ENCODE data around the gene TYK2. TPM values are rescaled to one million over a fixed set of nuclear protein-coding genes. Genes with fewer than 3 reads are reported as not detected.

The TYK2 gene
- total and polyA plus RNA-seq, 4 donors = 47.9 to 63.1 (median 59.6) TPM

DNA sequence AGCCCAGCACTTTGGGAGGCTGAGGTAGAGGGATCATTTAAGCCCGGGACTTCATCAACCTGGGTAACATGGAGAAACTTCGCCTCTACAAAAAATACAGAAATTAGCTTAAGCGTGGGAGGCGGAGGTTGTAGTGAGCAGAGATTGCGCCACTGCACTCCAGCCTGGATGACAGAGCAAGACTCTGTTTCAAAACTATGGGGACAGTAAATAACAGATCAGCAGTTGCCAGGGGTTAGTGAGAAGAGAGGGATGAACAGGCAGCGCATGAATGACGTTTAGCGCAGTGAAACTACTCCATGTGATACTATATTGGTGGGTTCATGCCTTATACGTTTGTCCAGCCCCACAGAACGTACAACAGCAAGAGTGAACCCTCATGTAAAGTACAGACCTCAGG, 33.9 kb downstream of the TYK2 start:
- no peak for DNase-seq (ENCODE audit: low spot score)
- Histone ChIP-seq H3K27ac (ENCODE audit: low read depth in 1 of 2, low read length in 2 of 2) (peak overlapping the region; percentile 65 to 88), H3K9ac (ENCODE audit: low read depth in 1 of 2, low read length in 2 of 2) (peak overlapping the region in 1 of 2 donors; percentile 5), H3K4me1 (ENCODE audit: control insufficient read depth in 4 of 4, insufficient read depth in 4 of 4, low read length in 3 of 4) (peaks cover 0 to 6% (median 0%) of the 10 kb centered on the region in 4 donors), H3K27me3 (ENCODE audit: control insufficient read depth in 4 of 4, insufficient read depth in 4 of 4, low read length in 3 of 4) (no peaks in the 10 kb centered on the region), H3K9me3 (ENCODE audit: control insufficient read depth in 4 of 4, low read length in 3 of 4) (no peaks in the 10 kb centered on the region), H3K36me3 (ENCODE audit: control insufficient read depth in 4 of 4, insufficient read depth in 3 of 4, low read depth in 1 of 4, low read length in 3 of 4) (peaks cover 2 to 10% (median 6%) of the 10 kb centered on the region in 4 donors), H3K4me3 (ENCODE audit: low read depth in 1 of 3, low read length in 3 of 3) (no peak overlapping the region)
- 26% methylated on average over 10 of the region's 10 CpGs for WGBS
- peak; percentile 87 for TF ChIP-seq FOXA2 (IDR thresholded peaks at IDR 0.05)
- peak; percentile 89 for TF ChIP-seq YY1 (IDR thresholded peaks at IDR 0.05)
- TF ChIP-seq, protein P1, sequence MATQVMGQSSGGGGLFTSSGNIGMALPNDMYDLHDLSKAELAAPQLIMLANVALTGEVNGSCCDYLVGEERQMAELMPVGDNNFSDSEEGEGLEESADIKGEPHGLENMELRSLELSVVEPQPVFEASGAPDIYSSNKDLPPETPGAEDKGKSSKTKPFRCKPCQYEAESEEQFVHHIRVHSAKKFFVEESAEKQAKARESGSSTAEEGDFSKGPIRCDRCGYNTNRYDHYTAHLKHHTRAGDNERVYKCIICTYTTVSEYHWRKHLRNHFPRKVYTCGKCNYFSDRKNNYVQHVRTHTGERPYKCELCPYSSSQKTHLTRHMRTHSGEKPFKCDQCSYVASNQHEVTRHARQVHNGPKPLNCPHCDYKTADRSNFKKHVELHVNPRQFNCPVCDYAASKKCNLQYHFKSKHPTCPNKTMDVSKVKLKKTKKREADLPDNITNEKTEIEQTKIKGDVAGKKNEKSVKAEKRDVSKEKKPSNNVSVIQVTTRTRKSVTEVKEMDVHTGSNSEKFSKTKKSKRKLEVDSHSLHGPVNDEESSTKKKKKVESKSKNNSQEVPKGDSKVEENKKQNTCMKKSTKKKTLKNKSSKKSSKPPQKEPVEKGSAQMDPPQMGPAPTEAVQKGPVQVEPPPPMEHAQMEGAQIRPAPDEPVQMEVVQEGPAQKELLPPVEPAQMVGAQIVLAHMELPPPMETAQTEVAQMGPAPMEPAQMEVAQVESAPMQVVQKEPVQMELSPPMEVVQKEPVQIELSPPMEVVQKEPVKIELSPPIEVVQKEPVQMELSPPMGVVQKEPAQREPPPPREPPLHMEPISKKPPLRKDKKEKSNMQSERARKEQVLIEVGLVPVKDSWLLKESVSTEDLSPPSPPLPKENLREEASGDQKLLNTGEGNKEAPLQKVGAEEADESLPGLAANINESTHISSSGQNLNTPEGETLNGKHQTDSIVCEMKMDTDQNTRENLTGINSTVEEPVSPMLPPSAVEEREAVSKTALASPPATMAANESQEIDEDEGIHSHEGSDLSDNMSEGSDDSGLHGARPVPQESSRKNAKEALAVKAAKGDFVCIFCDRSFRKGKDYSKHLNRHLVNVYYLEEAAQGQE (IDR thresholded peaks at IDR 0.05) = peak; percentile 84
- TF ChIP-seq RXRA (IDR thresholded peaks at IDR 0.05) = peak; percentile 40 to 86
- peak in 1 of 2 donors; percentile 30 for TF ChIP-seq GABPA (IDR thresholded peaks at IDR 0.05 in 1 of 2, conservative IDR thresholded peaks at IDR 0.05 in 1 of 2)
- TF ChIP-seq EGR1 (IDR thresholded peaks at IDR 0.05; ENCODE audit: low read depth in 2 of 2) = peak; percentile 97
- TF ChIP-seq MAX (IDR thresholded peaks at IDR 0.05) = peak; percentile 65
- no peak for TF ChIP-seq ATF3 (IDR thresholded peaks at IDR 0.05)
- TF ChIP-seq NR2F2 (IDR thresholded peaks at IDR 0.05) = no peak
- TF ChIP-seq JUND (IDR thresholded peaks at IDR 0.05) = peak in 1 of 2 donors; percentile 67
- peak; percentile 33 for TF ChIP-seq HNF4G (IDR thresholded peaks at IDR 0.05)
- peak; percentile 69 for TF ChIP-seq ZBTB33 (IDR thresholded peaks at IDR 0.05)
- peak; percentile 89 for TF ChIP-seq SP1 (IDR thresholded peaks at IDR 0.05)
- peak; percentile 57 to 76 for TF ChIP-seq HNF4A (conservative IDR thresholded peaks at IDR 0.05)
- TF ChIP-seq TAF1 (conservative IDR thresholded peaks at IDR 0.05) = peak; percentile 76
- peak in 1 of 2 donors; percentile 47 for TF ChIP-seq RAD21 (IDR thresholded peaks at IDR 0.05)
- peak; percentile 78 for TF ChIP-seq FOXA1 (IDR thresholded peaks at IDR 0.05)
- TF ChIP-seq CTCF (IDR thresholded peaks at IDR 0.05; ENCODE audit: low read depth, low read length, missing input control) = no peak

Measured in liver (tissue), 9 donors.